HG03045 (cell line): ENCODE results near the gene APBA1.
"Not testable (repeated sequence)": the region's sequence is repeated elsewhere in the genome, so short reads cannot be mapped to it uniquely, and the experiment has no call there.

Experiments used
- ATAC-seq: cut with Tn5 transposase; IDR thresholded peaks from one replicate; pipeline ENCODE4 v1.9.1; 2021; ENCODE audit warnings: mild to moderate bottlenecking, moderate library complexity; ENCODE audit not compliant: unreplicated experiment

The APBA1 gene

GRCh38 chr9:69609156-69609555 lies 63.0 kb downstream of the APBA1 start:
- ATAC-seq = no peak

- no peak for ATAC-seq
Observed at GRCh38 chr9:69606089-69606488, 66.1 kb downstream of the APBA1 start.

DNA sequence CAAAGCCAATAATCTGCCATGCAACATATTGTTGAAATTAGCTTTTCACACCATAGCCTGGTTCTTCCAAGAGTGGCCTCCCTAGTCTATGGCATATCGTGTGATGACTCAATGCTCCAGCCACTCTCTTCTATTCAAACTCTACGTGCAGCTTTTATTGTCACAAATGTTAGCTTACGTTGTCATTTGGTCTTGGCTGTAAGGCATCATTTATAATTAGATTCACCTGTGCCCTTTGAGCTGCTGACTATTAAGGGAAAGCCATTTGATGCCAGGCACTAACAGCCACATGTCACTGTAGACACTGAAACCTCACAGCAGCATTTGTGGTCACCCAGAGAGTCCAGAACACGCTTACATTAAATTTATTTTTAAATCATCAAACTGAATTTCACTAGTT lies 66.8 kb downstream of the APBA1 start:
- ATAC-seq = no peak

DNA sequence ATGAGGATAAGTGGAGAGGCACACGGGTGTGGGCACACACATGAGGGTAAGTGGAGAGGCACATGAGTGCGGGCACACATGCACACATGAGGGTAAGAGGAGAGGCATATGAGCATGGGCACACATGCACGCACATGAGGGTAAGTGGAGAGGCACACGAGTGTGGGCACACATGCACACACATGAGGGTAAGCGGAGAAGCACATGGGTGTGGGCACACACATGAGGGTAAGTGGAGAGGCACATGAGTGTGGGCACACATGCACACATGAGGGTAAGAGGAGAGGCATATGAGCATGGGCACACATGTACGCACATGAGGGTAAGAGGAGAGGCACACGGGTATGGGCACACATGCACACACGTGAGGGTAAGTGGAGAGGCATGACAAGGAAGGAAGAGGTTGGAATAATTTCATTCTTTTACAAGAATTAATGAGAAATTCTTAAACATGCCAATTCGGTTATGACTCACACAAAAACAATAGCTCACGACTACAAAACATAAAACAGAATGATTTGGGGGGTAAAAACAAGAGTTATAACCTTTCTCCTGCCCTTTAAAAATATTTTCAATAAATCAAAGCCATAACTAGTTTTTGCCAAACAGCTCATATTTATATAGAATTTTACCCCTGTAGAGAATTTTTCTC lies 67.5 kb downstream of the APBA1 start:
- no peak for ATAC-seq

DNA sequence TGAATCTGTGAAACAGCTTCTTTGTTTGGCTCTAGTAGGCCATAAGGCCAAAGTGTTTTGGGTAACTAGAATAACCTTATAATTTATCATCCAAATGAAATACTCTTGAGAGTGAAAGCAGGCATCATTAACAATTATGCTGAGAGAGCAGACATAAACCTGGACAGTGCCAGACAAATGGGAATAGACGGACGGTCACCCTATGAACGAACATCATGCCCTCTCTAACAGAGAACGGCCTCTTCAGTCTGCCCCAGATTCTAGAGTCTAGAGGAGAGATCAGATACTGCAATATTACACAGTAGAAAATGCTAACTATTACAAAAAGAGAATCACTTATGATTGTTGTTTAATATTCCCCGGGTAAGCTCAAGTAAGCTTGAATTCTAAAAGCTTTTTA lies 68.5 kb downstream of the APBA1 start:
- no peak for ATAC-seq

DNA sequence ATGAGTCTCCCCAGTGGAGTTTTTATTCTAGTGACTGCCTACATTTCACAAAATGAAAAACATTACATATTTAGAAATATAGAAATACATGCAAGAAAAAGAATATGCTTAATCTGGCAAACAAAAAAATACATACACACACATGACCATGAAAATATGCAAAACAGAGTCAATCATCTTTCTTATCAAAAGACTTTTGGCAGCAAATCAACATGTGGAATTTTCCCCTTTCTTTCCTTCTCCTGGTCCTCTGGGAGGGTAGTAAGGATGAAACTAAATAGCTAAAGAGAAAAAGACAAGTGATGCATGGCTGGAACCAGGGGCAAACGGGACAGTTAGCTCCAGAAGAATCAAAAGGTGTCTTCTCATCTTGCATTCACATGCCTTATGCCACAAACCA lies 69.4 kb downstream of the APBA1 start:
- no peak for ATAC-seq

- ATAC-seq = no peak
Observed at GRCh38 chr9:69601698-69602097, 70.5 kb downstream of the APBA1 start.

DNA sequence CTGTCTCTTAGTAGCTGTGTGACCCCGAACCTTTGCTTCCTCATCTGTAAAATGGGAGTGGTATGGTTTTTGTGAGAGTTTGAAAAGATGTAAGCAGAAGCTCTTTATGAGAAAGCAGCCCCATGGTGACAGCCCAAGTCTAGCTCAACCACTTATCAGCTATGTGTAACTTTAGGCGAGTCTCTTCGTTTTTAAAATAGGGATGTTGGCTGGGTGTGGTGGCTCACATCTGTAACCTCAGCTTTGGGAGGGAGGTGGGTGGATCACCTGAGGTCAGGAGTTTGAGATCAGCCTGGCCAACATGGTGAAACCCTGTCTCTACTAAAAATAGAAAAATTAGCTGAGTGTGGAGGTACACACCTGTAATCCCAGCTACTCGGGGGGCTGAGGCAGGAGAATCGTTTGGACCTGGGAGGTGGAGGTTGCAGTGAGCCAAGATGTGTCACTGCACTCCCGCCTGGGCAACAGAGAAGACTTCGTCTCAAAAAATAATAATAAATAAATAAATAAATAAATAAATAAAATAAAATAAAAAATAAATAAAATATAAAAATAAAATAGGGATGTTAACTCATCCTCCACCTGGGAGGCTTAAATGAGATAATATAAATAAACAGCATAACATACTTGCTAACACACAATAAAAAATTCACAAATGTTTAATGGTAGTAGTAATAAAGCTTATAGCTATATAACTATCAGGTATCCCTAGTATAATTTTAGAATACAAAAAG lies 71.7 kb downstream of the APBA1 start:
- ATAC-seq = no peak

GRCh38 chr9:69599232-69599971 lies 72.8 kb downstream of the APBA1 start:
- ATAC-seq = no peak

DNA sequence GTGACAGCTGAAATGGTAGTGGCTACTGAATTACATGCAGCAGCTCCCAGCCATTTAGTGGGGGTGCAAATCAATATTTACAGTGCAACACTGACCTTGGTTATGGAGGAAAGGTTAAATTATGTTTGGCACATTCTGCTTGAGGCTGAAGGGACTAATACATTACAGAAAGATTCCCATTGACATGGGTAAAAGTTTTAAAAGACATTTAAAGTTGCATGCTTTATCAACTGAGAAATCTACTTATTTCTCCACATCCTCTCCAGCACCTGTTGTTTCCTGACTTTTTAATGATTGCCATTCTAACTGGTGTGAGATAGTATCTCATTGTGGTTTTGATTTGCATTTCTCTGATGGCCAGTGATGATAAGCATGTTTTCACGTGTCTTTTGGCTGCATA lies 75.3 kb downstream of the APBA1 start:
- ATAC-seq = not testable (repeated sequence)

DNA sequence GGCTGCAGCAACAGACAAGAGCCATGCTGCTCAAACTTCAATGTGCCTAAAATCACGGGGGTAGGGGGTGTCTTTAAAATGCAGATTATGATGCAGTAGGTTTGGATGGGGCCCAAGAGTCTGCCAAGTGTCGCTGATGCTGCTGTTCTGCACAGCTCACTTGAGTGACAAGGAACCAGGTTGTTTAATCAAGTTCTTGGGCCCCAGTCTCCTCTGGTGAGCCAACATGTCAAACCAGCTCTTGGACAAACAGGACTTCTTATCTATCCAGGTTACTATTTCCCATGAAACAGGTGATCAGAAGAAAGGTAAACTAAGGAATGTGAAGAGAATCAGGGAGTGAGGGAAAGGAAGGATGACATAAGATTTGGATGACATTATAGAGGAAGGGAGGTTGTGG lies 78.0 kb downstream of the APBA1 start:
- no peak for ATAC-seq

DNA sequence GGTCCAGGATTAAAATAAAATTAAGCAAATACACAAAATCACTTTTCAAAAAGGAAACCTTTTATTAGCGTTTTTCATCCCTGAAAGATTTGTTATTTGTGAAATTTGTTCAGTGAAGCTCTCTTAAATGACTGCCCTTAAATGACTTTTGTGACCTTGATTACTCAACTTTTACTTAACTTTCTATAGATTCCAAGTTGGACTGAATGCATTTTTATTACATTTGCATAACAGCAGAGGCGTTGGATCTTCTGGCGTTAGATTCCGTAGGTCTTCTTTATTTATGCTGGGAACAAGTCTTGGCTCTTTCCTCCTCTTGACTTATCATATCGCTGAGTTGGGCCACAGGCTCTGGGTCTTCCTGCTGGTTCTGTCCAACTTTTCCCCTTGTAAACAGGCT lies 78.4 kb downstream of the APBA1 start:
- ATAC-seq = no peak

DNA sequence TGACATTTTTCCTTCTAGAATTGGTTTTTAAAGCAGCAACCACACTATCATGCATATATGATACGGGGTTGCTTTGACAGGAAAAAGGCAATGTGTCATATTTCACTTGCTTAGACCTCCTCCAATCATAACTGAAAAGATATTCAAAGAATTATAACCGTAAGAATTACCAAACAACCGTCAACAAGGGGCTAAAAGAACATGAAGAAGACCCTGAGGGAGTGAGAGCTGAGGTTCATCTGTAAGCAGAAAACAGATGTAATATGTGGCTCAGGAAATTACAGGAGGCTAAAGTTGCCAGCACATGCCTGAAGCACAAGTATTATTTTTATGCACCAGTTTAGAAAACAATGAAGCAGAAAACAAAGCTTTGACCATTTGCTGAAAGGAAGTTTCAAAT lies 78.9 kb downstream of the APBA1 start:
- ATAC-seq = no peak

- ATAC-seq = no peak
Observed at GRCh38 chr9:69590266-69590665, 81.9 kb downstream of the APBA1 start.

GRCh38 chr9:69589156-69589555 lies 83.0 kb downstream of the APBA1 start:
- ATAC-seq = no peak

DNA sequence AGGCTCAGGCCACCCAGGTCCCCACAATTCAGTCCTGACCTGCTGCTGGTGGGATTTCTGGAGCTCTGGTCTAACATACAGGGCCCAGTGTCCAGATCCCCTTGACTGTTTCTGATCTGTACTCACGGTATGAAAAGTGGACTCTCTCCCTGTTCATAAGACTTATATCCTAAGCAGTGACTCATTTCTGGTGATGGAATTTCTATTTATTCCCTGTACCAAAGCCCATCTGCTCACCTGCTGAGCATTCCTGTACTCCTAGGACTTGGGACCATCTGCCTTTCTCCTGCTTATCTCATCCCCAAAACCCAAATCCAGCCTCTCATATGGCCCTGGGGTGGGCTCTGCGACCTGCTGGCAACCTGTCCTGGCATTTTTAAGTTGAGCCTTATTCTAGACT lies 86.6 kb downstream of the APBA1 start:
- no peak for ATAC-seq

DNA sequence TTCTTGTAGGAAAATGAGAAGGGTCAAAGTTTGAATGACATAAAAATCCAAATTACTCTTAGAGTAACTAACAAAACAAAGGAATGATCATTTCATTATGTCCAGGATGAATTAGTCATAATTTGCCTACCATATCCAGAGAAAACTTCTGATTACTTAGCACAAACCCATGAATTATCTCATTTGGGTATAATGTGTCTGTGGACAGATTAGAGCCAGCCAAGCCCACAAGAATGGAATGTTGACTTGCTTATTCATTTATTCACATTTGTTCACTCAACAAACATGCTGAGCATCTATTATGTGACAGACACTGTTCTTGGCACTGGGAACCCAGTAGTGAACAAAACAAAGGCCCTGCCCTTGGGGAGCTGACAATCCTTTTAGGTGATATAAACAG lies 87.4 kb downstream of the APBA1 start:
- no peak for ATAC-seq

GRCh38 chr9:69583645-69584234 lies 88.4 kb downstream of the APBA1 start:
- no peak for ATAC-seq

DNA sequence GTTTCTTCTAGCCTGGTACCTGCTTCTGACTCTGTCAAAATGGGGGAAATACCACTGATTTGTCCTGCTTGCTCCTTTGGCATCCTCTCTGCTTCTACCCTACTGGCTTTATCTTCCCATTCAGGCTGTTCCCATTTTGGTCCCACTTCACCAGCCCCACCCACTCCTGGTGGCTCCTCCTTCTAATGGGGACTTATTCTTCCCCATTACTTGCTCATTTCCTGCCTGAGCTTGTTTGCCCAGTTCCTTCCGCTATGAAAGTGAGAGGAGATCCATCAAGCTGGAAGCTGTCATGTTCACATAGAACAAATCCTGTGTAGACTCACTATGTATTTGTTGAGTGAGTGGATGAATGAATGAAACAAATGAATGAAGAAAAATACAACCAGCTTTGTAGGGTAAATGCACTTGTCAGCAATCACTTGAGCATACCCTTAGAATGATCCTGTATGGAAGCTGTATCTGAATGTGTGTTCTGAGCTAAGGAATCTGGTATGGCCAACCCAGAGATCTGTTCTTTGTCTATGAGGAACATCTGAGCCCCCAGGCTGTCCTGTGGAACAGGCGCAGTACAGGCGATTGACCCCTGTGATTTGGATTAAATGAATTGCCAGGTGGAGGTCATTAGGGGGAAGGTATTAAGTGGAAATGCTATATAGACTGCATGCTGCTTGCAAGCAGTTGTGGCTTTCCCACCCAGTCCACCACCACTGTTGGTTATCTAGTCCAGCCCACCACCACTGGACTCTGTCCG lies 89.5 kb downstream of the APBA1 start:
- ATAC-seq = no peak

DNA sequence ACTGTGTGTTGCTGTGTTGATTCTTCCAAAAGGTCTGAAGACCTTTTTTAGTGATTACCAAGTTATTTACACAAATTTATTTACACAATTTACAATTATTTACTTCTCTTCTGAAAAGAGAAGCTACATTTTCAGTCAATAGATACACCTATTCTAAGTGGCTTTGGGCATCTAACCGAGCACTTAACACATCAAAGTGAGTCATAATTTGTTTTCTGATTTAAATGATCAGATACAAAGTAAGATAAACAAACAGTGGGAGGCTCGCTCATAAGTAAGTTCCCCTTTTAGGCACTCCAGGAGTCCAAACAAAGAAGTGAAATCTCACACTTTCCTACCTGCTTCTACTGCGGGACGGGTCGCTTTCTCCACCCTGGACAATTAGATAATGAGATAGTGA lies 90.2 kb downstream of the APBA1 start:
- ATAC-seq = no peak

DNA sequence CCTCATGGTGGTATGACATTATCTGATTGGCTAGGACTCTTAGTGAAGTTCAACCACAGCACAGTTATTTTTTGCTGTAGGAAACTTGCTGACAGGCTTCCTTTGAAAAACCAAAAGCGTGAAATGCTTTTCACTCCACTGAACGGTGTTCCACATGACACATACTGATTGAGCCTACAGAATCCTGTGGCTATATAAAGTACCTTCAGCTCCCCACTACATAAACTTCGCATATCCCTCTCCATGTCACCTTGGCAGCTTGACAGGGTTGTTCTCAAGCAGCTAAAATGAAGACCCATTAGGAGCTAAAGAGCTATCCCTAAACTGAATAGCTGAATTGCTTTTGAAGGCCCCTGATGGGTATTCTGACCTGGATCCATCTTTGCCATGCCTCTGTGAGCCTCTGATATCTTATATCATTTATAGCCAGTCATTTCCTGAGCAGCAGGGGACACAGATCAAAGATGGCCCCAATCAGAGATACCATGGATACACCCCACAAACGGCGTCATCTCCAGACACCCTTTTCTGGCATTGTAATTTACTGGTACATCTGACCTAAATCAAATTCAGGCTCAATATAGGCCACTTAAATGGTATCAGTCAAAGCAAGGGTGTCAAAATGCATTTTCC lies 91.5 kb downstream of the APBA1 start:
- ATAC-seq = no peak
